Measurements from ENCODE around the gene EML6.

Gene EML6

GRCh38 chr2:54708584-54709335 is 14.7 kb upstream of the EML6 start:
- DNase-seq: no peak

- DNase-seq: no peak
Measured at GRCh38 chr2:54709336-54709809, 14.1 kb upstream of the EML6 start.

- DNase-seq: no peak
Measured at GRCh38 chr2:54710216-54710615, 13.2 kb upstream of the EML6 start.

GRCh38 chr2:54712516-54712915 is 10.9 kb upstream of the EML6 start:
- no peak for DNase-seq

- no peak for DNase-seq
Measured at GRCh38 chr2:54714996-54715395, 8.5 kb upstream of the EML6 start.

GRCh38 chr2:54716375-54716774 is 7.1 kb upstream of the EML6 start:
- DNase-seq: no peak

- no peak for DNase-seq
Measured at GRCh38 chr2:54720563-54720962, 2.9 kb upstream of the EML6 start.

GRCh38 chr2:54722641-54723040 is 821 bp upstream of the EML6 start:
- no peak for DNase-seq

GRCh38 chr2:54723996-54724559 is 616 bp downstream of the EML6 start:
- DNase-seq: no peak

GRCh38 chr2:54724560-54725342 is 1.3 kb downstream of the EML6 start:
- peak; percentile 33 for DNase-seq

- DNase-seq: no peak
Measured at GRCh38 chr2:54725343-54726099, 2.1 kb downstream of the EML6 start.

- DNase-seq: no peak
Measured at GRCh38 chr2:54726431-54726830, 3.0 kb downstream of the EML6 start.

- DNase-seq: no peak
Measured at GRCh38 chr2:54726940-54727339, 3.5 kb downstream of the EML6 start.

GRCh38 chr2:54728669-54729120 is 5.2 kb downstream of the EML6 start:
- DNase-seq: no peak

GRCh38 chr2:54735636-54736035 is 12.2 kb downstream of the EML6 start:
- no peak for DNase-seq

GRCh38 chr2:54738281-54738680 is 14.8 kb downstream of the EML6 start:
- no peak for DNase-seq

GRCh38 chr2:54740333-54740732 is 16.9 kb downstream of the EML6 start:
- no peak for DNase-seq

GRCh38 chr2:54741250-54741649 is 17.8 kb downstream of the EML6 start:
- no peak for DNase-seq

GRCh38 chr2:54750040-54750439 is 26.6 kb downstream of the EML6 start:
- DNase-seq: no peak

- DNase-seq: no peak
Measured at GRCh38 chr2:54752439-54752838, 29.0 kb downstream of the EML6 start.

- DNase-seq: no peak
Measured at GRCh38 chr2:54755641-54756326, 32.3 kb downstream of the EML6 start.

- no peak for DNase-seq
Measured at GRCh38 chr2:54757500-54757899, 34.0 kb downstream of the EML6 start.

Measured in activated gamma-delta T cell (primary cell).